ENCODE results near the gene CDH22.

The CDH22 gene, protein sequence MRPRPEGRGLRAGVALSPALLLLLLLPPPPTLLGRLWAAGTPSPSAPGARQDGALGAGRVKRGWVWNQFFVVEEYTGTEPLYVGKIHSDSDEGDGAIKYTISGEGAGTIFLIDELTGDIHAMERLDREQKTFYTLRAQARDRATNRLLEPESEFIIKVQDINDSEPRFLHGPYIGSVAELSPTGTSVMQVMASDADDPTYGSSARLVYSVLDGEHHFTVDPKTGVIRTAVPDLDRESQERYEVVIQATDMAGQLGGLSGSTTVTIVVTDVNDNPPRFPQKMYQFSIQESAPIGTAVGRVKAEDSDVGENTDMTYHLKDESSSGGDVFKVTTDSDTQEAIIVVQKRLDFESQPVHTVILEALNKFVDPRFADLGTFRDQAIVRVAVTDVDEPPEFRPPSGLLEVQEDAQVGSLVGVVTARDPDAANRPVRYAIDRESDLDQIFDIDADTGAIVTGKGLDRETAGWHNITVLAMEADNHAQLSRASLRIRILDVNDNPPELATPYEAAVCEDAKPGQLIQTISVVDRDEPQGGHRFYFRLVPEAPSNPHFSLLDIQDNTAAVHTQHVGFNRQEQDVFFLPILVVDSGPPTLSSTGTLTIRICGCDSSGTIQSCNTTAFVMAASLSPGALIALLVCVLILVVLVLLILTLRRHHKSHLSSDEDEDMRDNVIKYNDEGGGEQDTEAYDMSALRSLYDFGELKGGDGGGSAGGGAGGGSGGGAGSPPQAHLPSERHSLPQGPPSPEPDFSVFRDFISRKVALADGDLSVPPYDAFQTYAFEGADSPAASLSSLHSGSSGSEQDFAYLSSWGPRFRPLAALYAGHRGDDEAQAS

DNA sequence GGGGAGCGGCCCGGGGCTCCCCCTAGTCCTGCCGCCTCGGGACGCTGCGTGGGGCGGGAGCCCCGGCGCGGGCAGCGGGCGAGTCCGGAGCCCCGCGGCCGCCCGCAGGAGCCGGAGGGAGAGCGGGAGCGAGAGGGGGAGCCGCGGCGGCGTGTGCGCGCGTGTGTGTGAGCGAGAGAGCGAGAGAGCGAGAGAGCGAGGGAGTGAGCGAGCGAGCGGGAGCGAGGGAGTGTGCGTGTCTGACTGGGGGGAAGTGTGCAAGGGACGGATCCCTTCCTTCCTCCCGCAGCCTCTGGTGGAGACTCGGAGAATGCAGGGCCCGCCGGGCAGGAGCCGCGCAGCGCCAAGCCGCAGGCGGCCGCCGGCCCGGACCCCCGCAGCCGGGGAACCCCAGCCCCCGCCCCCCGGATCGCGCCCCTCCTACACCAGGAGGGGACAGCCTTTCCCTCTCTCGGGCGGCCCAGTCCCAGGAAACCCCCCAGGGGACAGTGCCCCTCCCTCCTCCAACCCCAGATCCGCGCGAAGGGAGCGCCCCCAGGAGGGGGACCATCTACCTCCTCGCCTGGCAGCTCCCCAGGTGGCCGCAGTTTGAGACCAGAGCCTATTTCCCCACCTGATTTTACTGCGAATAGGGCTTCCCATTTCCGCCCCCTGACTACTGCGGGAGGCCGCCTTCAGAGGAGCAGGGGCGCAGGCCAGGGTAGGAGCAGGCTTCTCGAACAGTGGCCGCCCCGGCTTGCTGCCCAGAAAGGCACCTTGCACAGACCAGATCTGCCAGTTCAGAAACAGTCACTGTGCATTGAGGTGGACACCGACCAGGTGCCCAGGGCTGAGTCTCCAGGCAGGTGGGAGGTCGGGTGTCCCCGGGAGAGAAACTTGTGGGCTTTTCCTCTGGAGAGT is at the start of gene CDH22:
Gene CDH22 (minus strand): TSS at position 241 of the 900 bp plus-strand sequence. CDS start 57,204 bp downstream, outside the sequence.
- peak; percentile 58 for DNase-seq

DNA sequence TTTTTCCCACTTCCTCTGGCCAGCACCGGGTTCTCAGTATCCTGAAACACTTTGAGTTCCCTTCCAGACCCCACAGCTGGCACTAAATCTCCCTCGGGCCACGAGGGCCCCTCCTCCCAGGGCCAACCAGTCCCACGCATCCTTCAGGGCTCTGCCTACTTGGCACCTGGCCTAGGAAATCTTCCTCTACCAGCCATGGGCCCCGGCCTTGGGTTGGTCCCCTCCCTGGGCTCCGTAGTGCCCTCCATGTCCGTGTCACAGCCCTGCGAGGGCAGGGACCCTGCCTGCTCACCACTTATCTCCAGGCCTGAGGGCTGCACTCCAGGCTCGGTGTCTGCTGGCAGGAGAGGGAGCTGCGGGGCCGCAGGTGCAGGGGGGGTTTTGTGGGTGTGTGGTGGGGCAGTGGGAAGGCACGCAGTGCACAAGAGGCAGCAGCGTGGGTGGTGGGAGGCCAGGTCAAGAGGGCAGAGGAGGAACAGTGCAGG is 48.8 kb upstream of the CDH22 start:
- no peak for DNase-seq

DNA sequence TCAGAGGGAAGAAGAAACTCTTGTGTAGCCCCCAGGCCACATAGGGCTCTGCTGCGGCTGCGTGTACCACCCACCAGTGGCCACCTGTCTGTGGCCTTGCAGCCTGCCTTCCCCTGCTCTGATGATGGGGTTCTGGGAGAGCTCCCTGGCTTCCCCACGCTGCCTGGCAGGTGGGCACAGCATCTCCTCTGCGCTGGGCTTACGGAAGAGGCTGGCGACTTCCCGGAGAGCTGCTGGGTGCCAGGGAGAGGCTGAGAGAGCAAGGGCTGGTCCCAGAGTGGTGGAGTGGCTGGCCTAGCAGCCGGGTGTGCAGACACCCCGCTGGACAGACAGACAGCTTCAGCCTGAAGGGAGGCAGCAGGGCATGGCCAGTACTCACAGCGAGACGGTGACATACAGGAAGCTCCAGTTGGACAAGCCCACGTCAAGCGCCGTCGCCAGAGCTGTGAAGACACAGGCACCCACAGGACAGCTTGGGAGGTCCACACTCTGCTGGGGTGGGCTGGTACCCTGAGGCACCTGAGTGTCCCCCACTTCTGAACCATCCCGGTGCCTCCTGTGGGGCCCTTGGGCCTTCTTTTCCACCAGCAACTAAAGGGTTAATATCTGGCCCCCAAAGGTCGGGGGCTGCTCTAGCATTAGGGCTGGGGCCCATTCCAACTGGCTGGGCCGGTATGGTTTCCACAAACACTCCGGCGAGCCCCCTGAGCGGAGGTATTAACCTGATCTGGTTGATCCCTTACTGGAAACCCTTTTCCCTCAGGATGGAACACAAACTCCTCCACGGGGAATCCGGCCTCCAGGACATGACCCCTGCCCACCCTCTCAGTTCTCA is 48.1 kb upstream of the CDH22 start:
- DNase-seq, result no peak

- DNase-seq, result no peak
Measured at GRCh38 chr20:46355778-46356177, 47.5 kb upstream of the CDH22 start.

- no peak for DNase-seq
Measured at GRCh38 chr20:46354920-46355654, 46.8 kb upstream of the CDH22 start.

DNA sequence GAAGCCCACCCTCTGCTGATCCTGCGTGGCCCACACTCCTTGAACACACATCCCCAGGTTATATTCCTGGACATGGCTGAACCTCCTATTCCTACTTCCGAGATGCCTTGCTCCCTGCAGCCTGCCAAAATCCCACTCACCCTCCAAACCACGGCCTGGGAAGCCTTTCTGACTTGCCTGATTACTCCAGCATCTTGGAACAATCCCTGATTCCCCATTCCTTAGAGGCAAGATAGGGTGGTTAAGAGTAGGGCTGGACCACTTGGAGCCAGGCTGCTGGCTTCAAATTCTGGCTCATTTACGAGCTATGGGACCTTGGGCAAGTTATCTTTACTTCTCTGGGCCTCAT is 45.9 kb upstream of the CDH22 start:
- no peak for DNase-seq

DNA sequence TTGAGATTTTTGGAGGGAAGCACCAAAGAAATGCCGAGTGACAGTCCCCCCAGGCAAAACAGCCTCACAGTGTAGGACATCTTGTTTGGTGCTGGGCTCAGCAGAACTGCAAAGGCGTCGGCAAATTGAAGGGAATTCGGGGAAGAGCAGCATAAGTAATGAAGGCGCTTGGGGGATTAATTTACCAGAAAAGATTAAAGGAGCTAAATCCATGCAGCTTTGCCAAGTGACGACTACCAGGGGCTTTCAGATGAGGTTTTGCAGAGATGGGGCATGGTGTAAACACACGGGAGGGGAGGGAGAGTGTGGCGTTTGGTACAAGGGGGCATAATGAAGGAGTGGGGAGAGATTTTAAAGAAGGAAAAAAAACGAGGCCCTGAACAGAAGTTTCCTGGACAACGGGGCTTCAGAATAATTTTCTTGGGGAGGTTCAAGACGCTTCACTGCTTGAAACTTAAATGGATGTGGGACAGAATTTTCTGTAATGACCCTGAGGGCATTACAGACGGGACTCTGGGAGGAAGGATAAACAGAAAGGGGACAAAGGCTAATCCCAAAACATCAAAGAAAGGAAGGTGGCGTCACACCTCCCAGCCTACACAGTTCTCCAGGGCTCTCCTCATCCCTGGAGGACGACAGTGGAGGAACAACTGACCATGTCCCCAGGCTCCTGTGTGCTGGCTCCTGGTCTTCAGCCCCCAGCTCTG is 45.4 kb upstream of the CDH22 start:
- DNase-seq, result no peak

GRCh38 chr20:46352370-46352938 is 44.2 kb upstream of the CDH22 start:
- DNase-seq, result no peak

- peak; percentile 53 for DNase-seq
Measured at GRCh38 chr20:46351357-46352058, 43.2 kb upstream of the CDH22 start.

GRCh38 chr20:46350986-46351267 is 42.6 kb upstream of the CDH22 start:
- no peak for DNase-seq

GRCh38 chr20:46350201-46350985 is 42.1 kb upstream of the CDH22 start:
- DNase-seq, result peak; percentile 85

- no peak for DNase-seq
Measured at GRCh38 chr20:46349742-46350056, 41.4 kb upstream of the CDH22 start.

- peak; percentile 74 for DNase-seq
Measured at GRCh38 chr20:46349035-46349741, 40.9 kb upstream of the CDH22 start.

DNA sequence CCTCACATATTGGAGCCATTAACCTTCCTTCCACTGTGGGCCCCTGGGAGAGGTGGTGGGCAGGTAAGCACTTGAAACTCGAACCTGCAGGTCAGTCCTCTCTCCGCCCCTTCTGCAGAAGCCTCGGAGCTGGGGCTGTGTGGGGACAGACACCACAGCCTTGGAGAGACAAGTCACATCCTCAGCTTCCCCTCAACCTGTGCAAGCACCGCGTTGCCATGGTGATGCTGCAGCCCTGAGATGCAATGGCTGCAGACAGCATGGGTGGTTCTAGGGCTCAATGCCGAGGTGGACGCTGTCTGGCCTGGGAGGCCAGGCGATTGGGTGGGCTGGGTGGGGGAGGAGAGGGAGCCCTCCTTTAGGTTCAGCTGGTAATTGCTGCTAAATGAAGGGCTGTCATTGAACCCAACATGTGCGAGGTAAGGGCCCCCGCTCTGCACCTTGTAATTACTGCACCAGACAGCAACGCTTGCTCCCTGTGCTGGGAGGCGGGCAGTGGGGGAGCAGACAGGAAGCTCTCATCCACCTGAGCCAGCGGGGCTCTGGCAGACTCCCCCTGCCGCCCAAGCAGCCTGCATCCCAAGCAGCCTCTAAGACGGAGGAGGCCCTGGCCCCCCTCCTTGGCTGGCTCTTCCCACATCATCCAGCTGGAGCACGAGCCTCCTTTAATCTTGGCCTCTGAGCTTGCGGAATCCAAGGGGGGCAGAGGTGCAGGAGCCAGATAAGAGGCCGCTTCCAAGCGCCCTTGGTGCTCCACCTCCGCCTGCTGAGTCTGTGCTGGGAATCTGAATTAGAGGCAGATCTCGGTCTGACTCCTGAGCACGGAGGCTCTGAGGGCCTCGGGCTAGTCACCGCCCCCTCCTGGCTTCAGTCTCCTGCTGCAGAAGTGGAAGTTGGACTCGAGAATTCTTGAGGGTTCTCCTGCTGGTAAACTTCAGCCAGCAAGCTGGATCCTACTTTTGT is 39.8 kb upstream of the CDH22 start:
- no peak for DNase-seq

- DNase-seq, result no peak
Measured at GRCh38 chr20:46346770-46347169, 38.5 kb upstream of the CDH22 start.

DNA sequence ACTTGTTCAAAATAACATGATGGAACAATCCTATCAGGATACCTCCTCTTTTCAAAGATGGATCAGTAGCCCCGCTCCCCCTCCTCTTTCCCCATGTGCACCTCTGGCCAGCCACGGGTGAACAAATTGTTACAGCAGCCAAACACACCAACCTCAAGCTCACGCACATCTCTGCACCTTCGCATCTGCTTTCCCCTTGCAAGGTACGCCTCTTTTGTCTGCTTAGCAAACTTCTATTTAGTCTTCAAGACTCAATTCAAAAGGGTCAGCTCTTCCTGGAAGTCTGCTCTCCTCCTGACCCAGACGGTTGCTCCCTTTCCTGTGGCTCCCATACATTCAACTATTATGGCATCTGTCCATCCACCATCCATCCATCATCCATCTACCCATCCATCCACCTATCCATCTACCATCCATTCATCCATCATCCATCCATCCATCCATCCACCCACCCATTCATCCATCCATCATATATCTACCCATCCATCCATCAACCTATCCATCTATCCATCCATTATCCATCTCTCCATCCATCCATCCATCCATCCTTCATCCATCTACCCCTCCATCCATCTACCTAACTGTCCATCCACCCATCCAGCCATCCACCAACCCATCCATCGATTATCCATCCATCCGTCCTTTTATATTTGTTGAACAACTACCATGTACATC is 36.3 kb upstream of the CDH22 start:
- DNase-seq, result no peak

DNA sequence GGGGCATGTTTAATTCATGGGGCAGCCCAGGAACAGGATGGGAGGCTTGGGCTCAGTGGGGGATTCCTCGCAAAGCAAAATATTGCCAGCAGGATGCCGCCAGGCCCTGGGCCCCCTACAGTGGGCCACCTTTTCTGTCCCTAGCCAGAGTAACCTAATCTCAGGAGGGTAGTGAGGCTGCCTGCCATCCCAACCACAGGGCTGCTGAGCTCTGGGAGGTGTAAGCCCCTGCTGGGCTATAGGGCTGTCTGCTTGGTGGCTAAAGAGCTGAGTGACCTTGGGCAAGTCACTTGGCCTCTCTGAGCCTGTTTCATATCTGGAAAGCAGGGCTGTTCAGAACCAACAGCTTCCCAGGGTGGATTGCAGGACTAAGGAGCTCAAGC is 35.7 kb upstream of the CDH22 start:
- no peak for DNase-seq
